ENCODE measurements around the gene MEFV. TPM values are rescaled to one million over a fixed set of nuclear protein-coding genes. Genes with fewer than 3 reads are reported as not detected.

MEFV gene
- total RNA-seq, 1 donor from 2014 or later, result not detected

DNA sequence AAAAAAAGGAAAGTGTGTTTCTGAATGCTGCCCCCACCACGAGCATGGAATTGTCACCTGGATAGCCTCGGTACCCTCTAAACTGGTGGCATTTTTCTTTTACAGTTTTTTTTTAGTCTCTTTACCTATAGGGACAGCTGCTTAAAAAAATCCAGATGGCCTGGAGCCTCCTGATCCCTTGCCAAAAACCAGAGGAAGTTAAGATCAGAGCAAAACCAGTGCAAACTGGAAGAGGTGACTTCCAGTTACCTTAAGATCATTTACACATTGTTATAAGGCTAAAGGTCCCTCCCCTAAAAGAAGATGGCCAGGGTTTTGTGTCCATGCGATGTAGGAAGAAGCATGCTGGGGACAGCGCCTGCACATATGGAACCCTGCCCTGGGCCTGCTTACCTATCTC lies 3.5 kb downstream of the MEFV start:
- peaks cover 5% of the 10 kb centered on the region for H3K9me3 Mint-ChIP-seq
- H3K36me3 Mint-ChIP-seq, result no peaks in the 10 kb centered on the region
- DNase-seq (ENCODE audit: low spot score in 2 of 2, unreplicated experiment in 2 of 2), result no peak
- no peak overlapping the region for H3K4me3 Mint-ChIP-seq
- no peaks in the 10 kb centered on the region for H3K4me1 Mint-ChIP-seq
- no peak for TF ChIP-seq CTCF (IDR thresholded peaks at IDR 0.05; ENCODE audit: unreplicated experiment)
- peaks cover 14% of the 10 kb centered on the region for H3K27me3 Mint-ChIP-seq (ENCODE audit: low read depth)
- H3K27ac Mint-ChIP-seq, result no peak overlapping the region

DNA sequence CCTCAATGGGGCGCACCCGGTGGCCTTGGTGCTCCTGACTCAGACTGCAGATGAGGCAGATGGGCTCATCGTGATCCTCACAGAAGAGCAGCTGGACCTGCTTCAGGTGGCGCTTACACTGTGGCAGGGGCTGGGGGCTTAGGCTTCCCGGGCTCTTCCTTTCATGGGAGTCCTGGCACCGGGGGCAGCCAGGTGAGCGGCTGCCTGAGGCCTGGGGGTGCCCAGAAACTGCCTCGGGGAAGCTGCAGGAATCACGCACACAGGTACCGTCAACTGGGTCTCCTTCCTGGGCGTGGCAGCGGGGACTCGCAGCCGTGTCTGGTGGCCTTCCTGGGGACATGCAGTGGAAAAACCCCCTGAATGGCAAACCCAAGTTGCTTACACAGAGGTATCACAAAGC lies 7.0 kb downstream of the MEFV start:
- DNase-seq (ENCODE audit: low spot score in 2 of 2, unreplicated experiment in 2 of 2), result no peak
- Mint-ChIP-seq H3K27ac (no peak overlapping the region), H3K9me3 (peaks cover 5% of the 10 kb centered on the region), H3K27me3 (ENCODE audit: low read depth) (peaks cover 12% of the 10 kb centered on the region), H3K4me1 (no peaks in the 10 kb centered on the region), H3K36me3 (no peaks in the 10 kb centered on the region), H3K4me3 (no peak overlapping the region)
- no peak for TF ChIP-seq CTCF (IDR thresholded peaks at IDR 0.05; ENCODE audit: unreplicated experiment)

DNA sequence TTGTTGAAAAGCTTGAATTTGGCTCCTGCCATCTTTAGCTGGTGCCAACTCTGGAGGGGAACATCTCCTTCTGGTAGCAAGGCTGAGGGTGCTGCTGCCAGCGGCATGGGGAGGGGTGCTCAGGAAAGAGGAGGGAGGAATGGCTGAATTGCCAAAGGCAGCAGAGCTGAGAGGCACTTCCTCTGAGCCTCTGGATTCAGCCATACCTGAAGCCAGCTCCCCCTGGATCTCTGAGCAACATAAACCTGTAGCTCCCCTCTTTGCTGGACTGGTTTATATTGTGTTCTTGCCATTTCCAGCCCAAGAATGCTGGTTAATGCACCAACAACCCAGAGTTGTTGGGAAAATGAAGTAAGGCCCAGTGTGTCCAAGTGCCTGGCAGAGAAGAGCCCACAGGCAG lies 7.4 kb downstream of the MEFV start:
- peaks cover 12% of the 10 kb centered on the region for H3K27me3 Mint-ChIP-seq (ENCODE audit: low read depth)
- H3K4me1 Mint-ChIP-seq, result no peaks in the 10 kb centered on the region

GRCh38 chr16:3248596-3248995 lies 7.8 kb downstream of the MEFV start:
- no peak overlapping the region for H3K4me3 Mint-ChIP-seq
- TF ChIP-seq CTCF (IDR thresholded peaks at IDR 0.05; ENCODE audit: unreplicated experiment), result no peak
- DNase-seq (ENCODE audit: low spot score in 2 of 2, unreplicated experiment in 2 of 2), result no peak
- no peaks in the 10 kb centered on the region for H3K36me3 Mint-ChIP-seq
- no peak overlapping the region for H3K27ac Mint-ChIP-seq
- H3K27me3 Mint-ChIP-seq (ENCODE audit: low read depth), result peaks cover 12% of the 10 kb centered on the region
- H3K4me1 Mint-ChIP-seq, result no peaks in the 10 kb centered on the region
- peaks cover 5% of the 10 kb centered on the region for H3K9me3 Mint-ChIP-seq

More for the DNA sequence above, 7.4 kb downstream of the MEFV start:
- Mint-ChIP-seq H3K9me3 (peaks cover 5% of the 10 kb centered on the region), H3K36me3 (no peaks in the 10 kb centered on the region), H3K4me3 (no peak overlapping the region), H3K27ac (no peak overlapping the region)
- TF ChIP-seq CTCF (IDR thresholded peaks at IDR 0.05; ENCODE audit: unreplicated experiment), result no peak
- no peak for DNase-seq (ENCODE audit: low spot score in 2 of 2, unreplicated experiment in 2 of 2)

GRCh38 chr16:3246876-3247275 lies 9.6 kb downstream of the MEFV start:
- no peaks in the 10 kb centered on the region for H3K4me1 Mint-ChIP-seq
- H3K27ac Mint-ChIP-seq, result no peak overlapping the region
- peaks cover 16% of the 10 kb centered on the region for H3K27me3 Mint-ChIP-seq (ENCODE audit: low read depth)
- DNase-seq (ENCODE audit: low spot score in 2 of 2, unreplicated experiment in 2 of 2), result no peak
- H3K36me3 Mint-ChIP-seq, result no peaks in the 10 kb centered on the region
- H3K4me3 Mint-ChIP-seq, result no peak overlapping the region
- peaks cover 10% of the 10 kb centered on the region for H3K9me3 Mint-ChIP-seq
- no peak for TF ChIP-seq CTCF (IDR thresholded peaks at IDR 0.05; ENCODE audit: unreplicated experiment)

DNA sequence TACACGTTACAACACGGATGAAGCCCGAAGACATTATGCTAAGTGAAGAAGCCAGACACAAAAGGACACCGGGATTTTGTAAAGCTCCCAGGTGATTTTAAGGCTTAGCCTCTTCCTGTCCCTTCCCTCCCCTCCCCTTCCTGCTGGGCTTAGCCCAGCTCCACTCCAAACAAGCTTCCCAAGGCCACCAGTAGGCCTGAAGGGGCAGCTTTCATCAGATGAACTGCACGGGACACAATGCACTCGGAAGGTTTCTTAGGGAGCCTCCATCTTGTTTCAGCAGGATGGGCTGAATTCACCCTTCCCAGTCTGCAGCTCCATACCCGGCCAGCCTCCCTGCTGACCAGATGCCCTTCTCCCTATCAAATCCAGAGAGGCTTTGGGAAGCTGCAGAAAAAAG lies 10.4 kb downstream of the MEFV start:
- peaks cover 13% of the 10 kb centered on the region for H3K27me3 Mint-ChIP-seq (ENCODE audit: low read depth)
- no peaks in the 10 kb centered on the region for H3K36me3 Mint-ChIP-seq
- H3K9me3 Mint-ChIP-seq, result peaks cover 6% of the 10 kb centered on the region

More for the DNA sequence above, 10.4 kb downstream of the MEFV start:
- no peak for DNase-seq (ENCODE audit: low spot score in 2 of 2, unreplicated experiment in 2 of 2)
- no peak overlapping the region for H3K27ac Mint-ChIP-seq
- H3K4me3 Mint-ChIP-seq, result no peak overlapping the region
- TF ChIP-seq CTCF (IDR thresholded peaks at IDR 0.05; ENCODE audit: unreplicated experiment), result no peak
- H3K4me1 Mint-ChIP-seq, result no peaks in the 10 kb centered on the region

Data from mesothelial cell of epicardium (in vitro differentiated cells).